ENCODE results near the gene ZBTB45.

The ZBTB45 gene

DNA sequence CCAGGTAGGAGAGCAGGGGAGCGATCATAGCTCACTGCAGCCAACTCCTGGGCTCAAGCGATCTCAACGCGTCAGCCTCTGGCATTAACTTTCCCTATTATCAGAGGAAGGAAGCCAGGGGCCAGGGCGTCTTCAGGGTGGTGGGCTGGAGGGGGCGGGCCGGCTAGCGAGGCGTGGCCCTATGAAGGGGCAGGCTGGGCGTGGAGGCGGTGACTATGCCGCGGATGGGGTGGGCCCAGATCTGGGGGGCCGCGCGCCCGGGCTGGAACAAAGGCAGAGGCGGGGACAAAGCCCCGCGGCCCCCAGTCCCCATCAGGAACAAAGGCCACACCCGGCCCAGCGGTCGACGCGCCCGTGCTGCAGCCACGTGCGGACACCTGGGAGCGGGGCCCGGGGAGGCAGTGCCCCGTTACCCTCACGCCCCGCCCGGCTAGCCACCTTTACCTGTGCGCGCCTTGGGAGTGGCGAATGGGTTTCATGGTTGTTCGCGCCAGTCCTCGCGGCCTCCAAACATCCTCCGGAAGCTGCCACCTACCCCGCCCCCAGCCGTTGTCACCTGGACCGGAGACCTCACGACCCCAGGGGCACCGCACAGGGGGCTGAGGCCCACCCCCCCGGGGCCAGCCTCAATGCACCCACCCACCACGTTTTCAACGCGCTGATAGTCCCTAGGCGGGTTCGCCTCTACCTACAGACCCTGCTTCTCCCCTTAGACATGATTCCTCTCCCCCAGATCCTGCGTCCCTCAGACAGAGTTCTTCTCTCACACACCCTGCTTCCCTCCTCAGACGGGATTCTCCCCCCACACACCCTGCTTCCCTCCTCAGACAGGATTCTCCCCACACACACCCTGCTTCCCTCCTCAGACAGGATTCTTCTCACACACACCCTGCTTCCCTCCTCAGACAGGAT is 18.9 kb upstream of the ZBTB45 start:
- no peak for DNase-seq (ENCODE audit: low read depth)

DNA sequence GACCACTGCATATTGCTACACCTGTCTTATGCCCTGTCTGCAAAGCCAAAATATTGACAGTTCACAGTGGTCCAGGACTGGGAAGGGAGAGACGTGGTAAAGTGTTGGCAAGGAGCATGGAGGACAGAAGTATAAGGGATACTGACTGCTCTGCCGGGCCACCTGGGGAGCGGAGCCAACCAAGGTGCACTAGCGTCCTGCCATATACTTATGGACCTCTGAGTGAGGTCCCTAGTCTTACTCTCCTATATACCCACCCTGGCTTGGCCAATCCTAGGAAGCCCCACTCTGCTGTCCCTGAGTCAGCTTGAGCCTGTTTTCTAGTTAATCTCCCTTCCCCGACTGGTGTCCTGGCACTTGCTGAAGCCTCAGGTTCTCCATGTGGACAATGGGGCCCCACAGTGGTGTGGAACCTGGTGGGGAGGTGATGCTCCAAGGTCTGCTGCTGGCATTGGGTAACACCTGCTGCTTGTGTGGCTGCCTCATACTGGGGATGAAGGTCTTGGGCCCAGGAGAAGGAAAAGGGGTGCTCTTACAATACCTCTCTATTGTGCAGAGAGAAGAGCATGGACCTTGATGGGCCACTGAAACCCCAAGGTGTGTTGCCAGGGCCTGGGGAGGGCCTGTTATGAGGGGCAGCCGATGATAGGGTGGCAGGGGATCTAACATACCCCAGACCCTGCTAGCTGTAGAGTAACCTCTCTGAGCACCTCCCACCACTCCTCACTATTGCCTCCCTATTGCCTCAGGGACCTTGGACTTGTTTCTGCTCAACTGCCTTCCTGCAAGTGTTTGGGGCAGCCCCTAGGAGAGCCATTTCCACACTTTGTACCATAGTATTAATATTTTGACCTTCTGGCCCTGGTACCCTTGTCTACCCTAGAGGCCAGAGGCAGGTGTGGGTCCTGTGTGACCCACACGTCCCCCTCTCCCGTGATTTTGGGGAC is 17.5 kb upstream of the ZBTB45 start:
- DNase-seq (ENCODE audit: low read depth): no peak

DNA sequence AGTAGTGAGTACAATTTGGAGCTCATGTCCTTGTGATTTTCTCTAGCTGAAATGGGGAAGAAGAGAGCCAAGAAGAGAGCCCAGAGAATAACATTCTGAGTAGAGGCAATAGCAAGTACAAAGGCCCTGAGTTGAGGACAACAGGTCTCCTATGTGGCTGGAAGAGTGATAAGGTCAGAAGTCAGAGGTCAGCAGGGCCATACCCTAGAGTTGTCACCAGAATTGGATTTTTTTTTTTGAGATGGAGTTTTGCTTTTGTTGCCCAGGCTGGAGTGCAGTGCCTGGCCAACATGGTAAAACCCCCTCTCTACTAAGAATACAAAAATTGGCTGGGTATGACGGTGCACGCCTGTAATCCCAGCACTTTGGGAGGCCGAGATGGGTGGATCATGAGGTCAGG is 16.2 kb upstream of the ZBTB45 start:
- DNase-seq (ENCODE audit: low read depth): no peak

DNA sequence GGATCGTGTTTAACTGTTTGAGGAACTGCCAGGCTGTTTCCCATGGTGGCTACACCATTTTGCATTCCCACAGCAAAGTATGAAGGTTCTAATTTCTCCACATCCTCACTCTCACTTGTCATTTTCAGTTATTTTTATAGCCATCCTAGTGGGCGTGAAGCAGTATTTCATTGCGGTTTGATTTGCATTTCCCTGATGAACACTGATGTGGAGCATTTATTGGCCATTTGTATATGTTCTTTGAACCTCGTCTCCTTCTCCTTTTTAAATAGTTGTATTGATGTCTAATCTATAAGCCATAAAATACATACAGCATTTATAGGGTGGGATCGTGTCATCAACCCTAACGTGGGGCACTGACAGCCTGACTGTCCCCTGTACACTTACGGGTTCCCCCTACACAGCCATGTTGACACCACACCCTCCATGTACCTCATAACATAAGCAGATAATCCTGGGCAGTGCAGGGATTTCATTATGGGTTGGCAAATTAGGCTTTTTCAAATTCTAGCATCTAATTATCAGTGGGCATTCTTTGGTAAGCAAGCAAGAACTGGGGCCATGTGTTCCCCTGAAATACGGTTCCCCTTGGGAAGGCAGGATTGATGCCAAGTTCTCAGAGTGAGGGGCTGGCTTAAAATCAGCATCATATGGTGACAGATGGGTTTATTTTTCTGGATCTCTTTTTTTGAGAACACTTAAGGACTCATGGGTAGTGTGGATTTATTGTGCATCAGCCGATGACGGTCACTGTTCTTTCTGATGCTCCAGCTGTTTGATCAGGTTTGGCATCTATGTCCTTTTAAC is 11.6 kb upstream of the ZBTB45 start:
- DNase-seq (ENCODE audit: low read depth): no peak

DNA sequence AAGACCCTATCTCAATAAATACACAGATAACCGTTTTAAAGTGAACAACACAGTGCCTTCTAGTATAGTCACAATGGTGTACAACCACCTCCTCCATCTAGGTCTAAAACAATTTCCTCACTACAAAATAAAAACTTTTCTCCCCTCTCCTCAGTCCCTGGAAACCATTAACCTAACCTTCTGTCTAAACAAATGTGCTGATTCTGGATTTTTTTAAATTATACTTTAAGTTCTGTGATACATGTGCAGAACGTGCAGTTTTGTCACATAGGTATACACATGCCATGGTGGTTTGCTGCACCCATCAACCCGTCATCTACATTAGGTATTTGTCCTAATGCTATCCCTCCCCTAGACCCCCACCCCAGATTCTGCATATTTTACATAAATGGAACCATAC is 9.8 kb upstream of the ZBTB45 start:
- no peak for DNase-seq (ENCODE audit: low read depth)

DNA sequence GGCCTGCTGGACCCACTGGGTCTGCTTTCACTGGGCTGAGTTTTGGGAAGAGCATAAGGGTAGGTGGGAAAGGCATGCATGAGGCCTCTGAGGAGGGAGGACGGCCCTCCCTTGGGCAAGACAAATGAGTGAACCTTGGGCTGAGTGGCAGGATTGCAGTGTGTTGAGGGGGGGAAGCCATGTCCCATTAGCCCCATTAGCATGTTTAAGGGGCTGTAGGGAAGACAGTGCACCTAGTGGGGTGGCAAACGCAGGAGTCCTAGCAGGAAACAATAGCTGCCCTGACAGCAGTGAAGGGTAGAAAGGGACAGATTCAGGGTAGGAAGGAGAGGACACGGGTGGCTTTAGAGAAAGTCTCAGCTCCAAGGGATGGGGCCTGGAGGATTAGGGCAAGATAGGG is 3.1 kb upstream of the ZBTB45 start:
- no peak for DNase-seq (ENCODE audit: low read depth)

DNA sequence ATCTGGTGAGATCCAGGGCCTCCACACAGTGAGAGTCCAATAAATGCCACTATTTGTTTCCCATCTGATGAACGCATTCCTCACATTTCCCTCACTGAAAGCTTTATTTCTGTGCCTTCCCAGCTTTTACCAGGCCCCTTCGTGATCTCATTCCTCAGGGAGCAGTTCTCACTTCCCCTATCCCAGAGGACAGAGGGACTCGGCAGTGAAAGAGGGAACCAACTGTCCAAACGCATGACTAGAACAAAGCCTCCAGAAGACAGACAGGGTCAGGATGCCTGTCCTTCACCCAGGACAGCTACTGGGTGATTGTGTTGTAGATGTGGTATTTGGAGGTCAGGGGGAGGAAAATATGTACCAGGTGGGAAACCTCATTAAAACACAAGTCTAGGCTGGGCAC is 2.0 kb upstream of the ZBTB45 start:
- no peak for DNase-seq (ENCODE audit: low read depth)

DNA sequence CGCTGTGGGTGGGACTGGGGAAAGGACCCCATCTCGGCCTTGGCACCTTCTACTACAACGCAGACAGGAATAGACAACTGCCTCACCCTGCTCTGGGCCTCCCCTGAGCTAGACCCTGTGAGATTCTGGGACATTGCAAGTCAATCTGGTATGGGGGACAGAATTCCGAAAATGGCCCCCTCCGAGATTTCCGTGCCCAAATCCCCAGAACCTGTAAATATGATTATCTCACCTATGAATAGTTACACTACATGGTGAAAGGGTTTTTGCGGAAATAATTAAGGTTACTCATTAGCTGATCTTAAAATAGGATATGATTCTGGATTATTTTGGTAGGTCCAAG is 618 bp upstream of the ZBTB45 start:
- no peak for DNase-seq (ENCODE audit: low read depth)

DNA sequence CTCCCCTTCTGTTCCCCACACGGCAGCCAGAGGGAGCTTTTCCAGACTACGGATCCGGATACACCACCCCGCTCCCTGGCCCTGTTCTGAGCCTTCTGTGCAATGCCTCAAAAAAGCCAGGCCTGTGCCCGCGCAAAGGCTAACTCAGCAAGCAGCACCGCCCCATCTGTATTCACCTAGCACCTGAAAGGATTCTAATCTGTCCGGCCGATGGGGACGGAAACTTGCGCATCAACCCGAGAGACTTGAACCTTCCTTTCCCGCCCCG is 589 bp downstream of the ZBTB45 start:
- DNase-seq (ENCODE audit: low read depth): peak; percentile 67

DNA sequence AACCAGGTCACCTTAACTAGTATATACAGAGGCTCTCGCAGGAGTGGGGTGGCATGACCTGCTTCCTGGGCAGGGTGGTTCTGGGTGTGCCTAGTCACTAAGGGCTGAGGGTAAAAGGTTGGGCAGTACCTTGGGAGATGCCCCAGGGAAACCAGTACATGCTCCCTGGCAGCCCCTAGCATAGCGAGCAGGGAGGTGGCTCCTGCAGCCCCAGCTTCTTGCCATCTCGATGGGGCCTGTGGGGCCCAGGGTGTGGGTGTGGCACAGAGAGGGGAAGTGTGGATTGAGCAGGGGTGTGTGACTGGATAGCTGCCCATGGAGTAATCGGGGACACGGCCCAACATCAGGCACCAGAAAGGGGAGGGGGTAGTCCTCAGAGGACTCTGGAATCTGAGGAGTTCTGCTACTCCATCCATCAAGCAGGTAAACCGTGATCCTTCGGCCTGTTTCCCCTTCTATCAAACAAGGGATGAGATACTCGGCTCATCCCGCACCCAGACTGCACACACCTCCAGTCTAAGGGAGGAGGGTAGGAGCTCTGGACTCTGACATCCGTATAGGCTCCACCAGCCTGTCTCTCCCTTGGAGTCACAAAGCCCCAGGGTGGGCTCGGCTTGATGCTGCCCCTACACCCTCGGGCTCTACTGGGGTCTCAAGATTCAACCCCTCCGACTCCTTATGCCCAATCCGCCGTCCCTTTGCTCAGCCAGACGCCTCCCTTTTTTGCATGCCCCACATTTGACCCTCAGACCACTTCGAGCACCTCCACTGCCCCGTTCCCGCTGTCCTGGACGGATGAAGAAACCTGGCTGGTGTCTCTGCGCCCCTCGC is 1.1 kb downstream of the ZBTB45 start:
- DNase-seq (ENCODE audit: low read depth): no peak

DNA sequence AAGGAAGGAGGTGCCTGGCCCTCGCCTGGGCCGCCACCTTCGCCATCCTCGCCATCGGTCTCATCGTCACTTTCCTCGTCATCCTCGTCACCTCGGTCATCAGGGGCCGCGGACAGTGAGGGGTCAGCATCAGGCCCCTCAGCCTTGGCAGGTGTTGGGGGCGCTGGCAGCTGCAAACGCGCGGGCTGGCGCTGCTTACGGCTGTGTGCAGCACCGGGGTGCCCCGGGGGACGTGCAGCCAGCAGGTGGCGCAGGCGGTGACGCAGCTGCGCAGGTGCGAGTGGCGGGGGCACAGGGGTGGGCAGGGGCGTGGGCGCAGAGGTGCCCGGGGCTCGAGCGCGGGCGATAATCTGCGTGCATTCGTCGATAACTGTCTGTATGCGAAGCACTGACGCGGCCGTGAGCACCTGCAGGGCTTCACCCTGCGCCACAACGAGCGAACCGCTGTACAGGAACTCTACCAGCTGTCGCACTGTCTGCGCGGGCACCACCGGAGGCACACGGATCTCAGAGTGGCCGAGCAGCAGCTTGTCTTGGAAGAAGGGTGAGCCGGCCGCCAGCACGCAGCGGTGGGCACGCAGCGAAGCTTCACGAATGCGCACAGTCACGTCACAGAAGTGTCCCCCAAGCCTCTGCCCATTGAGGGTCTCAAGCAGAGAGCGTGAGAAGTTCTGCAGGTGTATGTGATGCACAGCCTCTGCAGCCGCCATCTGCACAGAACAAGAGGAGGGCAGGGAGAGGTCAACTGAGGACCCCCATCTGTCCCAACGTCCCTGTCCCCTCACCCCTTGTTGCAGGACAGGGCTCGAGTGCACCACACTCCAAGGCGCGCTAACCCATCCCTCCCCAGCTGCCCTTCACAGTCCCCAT is 2.4 kb downstream of the ZBTB45 start:
- no peak for DNase-seq (ENCODE audit: low read depth)

DNA sequence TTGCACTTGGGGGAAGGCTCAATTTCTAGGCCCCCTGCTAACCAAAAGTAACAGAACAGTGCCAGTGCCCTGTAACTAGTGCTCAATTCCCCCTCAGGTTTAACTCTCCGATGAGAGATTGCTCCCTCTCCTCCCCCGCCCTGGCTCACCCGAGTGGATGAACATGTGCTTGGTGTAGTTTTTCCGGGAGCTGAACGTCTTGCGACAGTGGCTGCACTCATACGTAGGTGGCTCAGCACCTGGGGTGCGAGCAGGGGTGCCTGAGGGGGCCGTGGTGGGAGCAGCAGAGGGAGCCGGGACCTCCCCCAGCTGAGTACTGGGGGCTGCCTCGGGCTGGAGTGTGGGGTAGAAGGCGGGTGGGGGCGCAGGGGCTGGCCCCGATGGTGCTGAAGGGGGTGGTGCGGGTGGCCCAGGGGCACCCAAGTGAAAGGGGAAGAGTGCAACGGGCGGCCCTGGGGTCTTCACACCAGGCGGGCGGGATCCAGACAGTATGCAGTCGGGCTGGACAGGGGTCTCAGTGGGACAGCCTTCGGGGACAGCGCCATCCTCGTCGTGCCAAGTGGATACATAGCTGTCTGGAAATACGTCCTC is 3.3 kb downstream of the ZBTB45 start:
- DNase-seq (ENCODE audit: low read depth): no peak

DNA sequence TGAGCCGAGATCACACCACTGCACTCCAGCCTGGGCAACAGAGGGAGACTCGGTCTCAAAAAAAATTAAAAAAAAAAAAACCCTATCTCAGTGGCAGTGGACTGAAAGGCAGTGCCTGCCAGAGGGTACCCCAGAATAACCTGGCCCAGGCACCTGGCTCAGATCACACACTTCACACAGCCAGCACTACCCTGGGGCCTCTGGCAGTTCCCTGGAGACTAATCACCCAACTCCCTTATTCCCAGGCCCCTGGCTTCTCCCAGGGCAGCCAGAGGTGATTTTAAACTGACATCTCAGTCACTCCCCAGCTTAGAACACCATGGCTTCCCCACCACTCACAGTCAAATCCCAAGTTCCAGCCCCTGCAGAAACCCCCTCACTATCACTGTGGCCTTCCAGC is 4.4 kb downstream of the ZBTB45 start:
- DNase-seq (ENCODE audit: low read depth): no peak

DNA sequence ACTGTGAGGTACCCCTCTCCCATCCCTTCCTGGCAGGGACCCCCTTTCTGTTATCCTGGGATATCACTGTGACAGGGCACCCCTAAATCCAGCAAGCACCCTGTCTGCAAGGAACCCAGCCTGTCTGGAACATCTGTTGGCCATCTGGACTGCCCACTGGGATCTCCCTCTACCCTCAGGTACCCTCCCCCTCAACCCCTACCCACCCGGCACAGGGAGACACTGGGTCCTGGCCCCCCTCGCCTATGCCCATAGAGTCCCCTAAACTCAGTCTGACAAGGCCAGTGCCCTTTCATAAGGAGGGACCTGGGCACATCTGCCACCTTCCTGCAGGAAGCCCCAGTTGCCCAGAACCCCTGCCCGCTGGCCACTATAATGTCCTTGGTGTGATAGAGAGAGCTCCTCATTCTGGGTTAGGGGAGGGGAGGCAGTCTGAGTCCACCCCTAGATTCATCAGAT is 5.0 kb downstream of the ZBTB45 start:
- DNase-seq (ENCODE audit: low read depth): no peak

DNA sequence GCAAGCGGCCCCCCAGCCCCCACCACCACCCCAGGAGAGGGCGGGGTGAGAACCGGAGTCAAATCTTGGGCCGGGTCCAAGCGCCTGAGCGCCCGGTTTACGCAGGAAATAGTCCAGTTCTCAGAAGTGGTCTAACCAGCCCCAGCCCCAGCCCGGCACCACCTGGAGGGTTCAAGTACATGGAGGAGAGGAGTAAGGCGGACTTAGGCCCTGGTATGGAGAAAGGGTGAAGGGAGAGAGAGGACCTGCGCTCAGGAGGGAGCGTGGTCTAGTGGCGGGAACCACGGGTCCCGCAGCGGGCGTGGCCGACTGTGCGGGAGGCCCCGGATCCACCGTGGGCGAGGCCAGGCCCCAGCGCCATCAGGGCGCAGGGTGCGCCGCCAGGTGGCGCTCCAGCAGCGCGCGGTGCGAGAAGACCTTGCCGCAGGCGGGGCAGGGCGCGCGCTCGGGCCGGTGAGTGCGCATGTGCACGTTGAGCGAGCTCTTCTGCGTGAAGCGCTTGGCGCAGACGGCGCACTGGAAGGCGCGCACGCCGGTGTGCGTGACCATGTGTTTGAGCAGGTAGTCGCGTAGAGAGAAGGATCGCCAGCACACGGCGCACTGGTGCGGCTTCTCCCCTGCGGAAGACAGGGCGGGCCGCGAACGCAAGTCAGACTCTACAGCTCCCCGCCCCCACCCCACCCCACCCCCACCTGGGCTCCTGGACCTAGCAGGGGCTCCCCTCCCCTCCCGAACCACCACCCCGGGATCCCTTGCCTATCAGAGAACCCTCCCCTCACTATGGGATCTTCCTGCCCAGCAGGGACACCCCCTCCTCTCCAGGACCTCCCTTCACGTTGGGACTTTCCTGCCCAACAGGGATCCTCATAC is 5.7 kb downstream of the ZBTB45 start:
- peak; percentile 83 for DNase-seq (ENCODE audit: low read depth)

DNA sequence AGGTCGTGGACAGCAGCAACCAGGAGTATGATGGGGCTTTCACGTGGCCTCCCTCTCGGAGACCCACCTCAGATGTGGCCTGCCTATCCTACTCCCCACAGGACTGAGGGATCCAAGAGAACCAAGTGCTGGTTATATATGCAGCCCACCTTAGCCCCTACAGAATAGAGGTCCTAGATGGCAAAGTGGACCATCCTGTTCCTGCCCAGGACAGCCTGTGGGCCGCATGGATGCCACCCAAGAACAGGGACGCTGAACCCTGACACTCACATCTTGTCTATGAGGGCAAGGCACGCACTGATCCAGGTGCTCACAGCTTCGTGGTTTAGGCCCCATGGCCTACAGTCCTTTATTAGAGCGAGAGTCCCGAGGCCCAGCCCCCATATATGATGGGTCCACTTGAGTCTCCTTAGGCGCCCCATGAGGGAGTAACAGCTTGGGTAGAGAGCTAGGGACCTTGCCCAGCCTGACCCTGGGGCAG is 6.4 kb downstream of the ZBTB45 start:
- DNase-seq (ENCODE audit: low read depth): no peak

DNA sequence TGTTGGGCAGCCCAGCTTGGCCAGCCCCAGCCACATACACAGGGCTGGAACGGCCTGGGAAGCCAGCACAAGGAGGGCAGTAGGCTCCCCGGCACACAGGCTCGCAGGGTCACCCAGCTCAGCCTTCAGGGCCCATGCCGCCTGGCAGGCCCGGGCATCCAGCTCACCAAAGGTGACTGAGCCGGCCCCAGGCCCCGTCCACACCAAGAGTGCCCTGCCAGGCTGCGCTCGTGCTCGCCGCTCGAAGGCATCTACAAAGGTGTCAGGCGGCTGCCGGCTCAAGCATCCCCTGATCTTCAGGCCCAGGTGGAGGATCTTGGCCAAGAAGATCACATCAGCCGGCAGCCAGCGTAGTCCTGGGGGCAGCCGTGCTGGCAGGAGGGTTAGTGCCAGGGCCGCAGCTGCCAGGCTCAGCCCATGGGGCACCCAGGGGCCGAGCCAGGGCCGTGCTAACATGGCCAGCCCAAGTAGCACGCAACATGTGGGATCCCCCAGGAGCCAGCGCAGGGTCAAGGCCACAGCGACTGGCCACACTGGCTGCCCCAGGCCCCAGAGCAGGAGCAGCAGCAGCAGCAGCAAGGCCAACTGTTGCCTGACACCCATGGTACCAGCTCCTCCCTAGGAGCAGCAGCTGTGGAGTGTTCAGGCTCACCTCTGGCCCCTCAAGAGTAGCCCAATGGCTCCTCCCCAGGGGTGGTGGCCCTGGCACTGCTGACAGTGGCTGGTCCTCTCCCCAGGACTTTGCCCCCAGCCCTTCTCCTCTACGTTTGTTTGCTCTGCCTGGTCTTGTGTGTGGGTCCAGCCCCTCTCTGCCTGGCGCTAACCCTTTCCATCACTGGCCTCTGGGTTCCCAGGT is 8.0 kb downstream of the ZBTB45 start, which contains the start of gene SLC27A5:
SLC27A5 (minus strand) TSS at position 640 of the 856 bp plus-strand sequence; CDS start at position 603, 37 bp downstream.
- no peak for DNase-seq (ENCODE audit: low read depth)
